Measurements from ENCODE around the gene CCNY. TPM values are rescaled to one million over a fixed set of nuclear protein-coding genes. Genes with fewer than 3 reads are reported as not detected.

CCNY gene
- total RNA-seq, 1 donor from 2014 or later = 81.1 TPM

GRCh38 chr10:35364808-35365207, 28.5 kb downstream of the CCNY start:
- no peak overlapping the region for H3K27ac ChIP-seq (replicated peaks)
- H3K9me3 ChIP-seq (replicated peaks) = no peaks in the 10 kb centered on the region
- H3K4me3 ChIP-seq = no peak overlapping the region
- no peak for TF ChIP-seq CTCF (IDR thresholded peaks at IDR 0.05; ENCODE audit: borderline replicate concordance)
- no peaks in the 10 kb centered on the region for H3K27me3 ChIP-seq (ENCODE audit: low read depth)
- no peak for DNase-seq
- peaks cover 63% of the 10 kb centered on the region for H3K4me1 ChIP-seq
- no peaks in the 10 kb centered on the region for H3K36me3 ChIP-seq
- intact Hi-C loops (cut with micrococcal nuclease) = no loop called here

- no peak for TF ChIP-seq CTCF (IDR thresholded peaks at IDR 0.05; ENCODE audit: borderline replicate concordance)
- Histone ChIP-seq H3K4me3 (no peak overlapping the region), H3K36me3 (no peaks in the 10 kb centered on the region), H3K9me3 (replicated peaks) (no peaks in the 10 kb centered on the region), H3K27me3 (ENCODE audit: low read depth) (no peaks in the 10 kb centered on the region), H3K27ac (replicated peaks) (peak overlapping the region; percentile 94), H3K4me1 (peaks cover 75% of the 10 kb centered on the region)
- no peak for DNase-seq
- intact Hi-C loops (cut with micrococcal nuclease) = no loop called here
These were observed 29.7 kb downstream of the CCNY start for GRCh38 chr10:35365994-35366393.

- Histone ChIP-seq H3K27me3 (ENCODE audit: low read depth) (no peaks in the 10 kb centered on the region), H3K27ac (replicated peaks) (peak overlapping the region; percentile 94), H3K4me1 (peaks cover 88% of the 10 kb centered on the region), H3K4me3 (no peak overlapping the region), H3K9me3 (replicated peaks) (no peaks in the 10 kb centered on the region), H3K36me3 (no peaks in the 10 kb centered on the region)
- DNase-seq = no peak
- intact Hi-C loops (cut with micrococcal nuclease) = no loop called here
- TF ChIP-seq CTCF (IDR thresholded peaks at IDR 0.05; ENCODE audit: borderline replicate concordance) = no peak
These were observed 31.0 kb downstream of the CCNY start for GRCh38 chr10:35367107-35367859.

- no peak for DNase-seq
- TF ChIP-seq CTCF (IDR thresholded peaks at IDR 0.05; ENCODE audit: borderline replicate concordance) = no peak
- no peaks in the 10 kb centered on the region for H3K36me3 ChIP-seq
- intact Hi-C loops (cut with micrococcal nuclease) = no loop called here
- no peaks in the 10 kb centered on the region for H3K9me3 ChIP-seq (replicated peaks)
- H3K27ac ChIP-seq (replicated peaks) = peak overlapping the region; percentile 94
- peaks cover 94% of the 10 kb centered on the region for H3K4me1 ChIP-seq
- no peak overlapping the region for H3K4me3 ChIP-seq
- no peaks in the 10 kb centered on the region for H3K27me3 ChIP-seq (ENCODE audit: low read depth)
These were observed 31.7 kb downstream of the CCNY start for GRCh38 chr10:35367982-35368381.

- DNase-seq = no peak
- Histone ChIP-seq H3K36me3 (no peaks in the 10 kb centered on the region), H3K27ac (replicated peaks) (peak overlapping the region; percentile 94), H3K4me3 (peak overlapping the region; percentile 18), H3K4me1 (peaks cover 99% of the 10 kb centered on the region), H3K9me3 (replicated peaks) (no peaks in the 10 kb centered on the region), H3K27me3 (ENCODE audit: low read depth) (no peaks in the 10 kb centered on the region)
- no peak for TF ChIP-seq CTCF (IDR thresholded peaks at IDR 0.05; ENCODE audit: borderline replicate concordance)
- intact Hi-C loops (cut with micrococcal nuclease) = no loop called here
These were observed 32.3 kb downstream of the CCNY start for GRCh38 chr10:35368485-35369048.

Data from left ventricle myocardium inferior (tissue), 1 donor.